Measurements from ENCODE around the gene PRPF40B. TPM values are rescaled to one million over a fixed set of nuclear protein-coding genes. Genes with fewer than 3 reads are reported as not detected.
A peak's percentile ranks its signal among the peaks of the same experiment; 100 is the strongest.

The PRPF40B gene
- total RNA-seq, 1 donor: 10.5 TPM

DNA sequence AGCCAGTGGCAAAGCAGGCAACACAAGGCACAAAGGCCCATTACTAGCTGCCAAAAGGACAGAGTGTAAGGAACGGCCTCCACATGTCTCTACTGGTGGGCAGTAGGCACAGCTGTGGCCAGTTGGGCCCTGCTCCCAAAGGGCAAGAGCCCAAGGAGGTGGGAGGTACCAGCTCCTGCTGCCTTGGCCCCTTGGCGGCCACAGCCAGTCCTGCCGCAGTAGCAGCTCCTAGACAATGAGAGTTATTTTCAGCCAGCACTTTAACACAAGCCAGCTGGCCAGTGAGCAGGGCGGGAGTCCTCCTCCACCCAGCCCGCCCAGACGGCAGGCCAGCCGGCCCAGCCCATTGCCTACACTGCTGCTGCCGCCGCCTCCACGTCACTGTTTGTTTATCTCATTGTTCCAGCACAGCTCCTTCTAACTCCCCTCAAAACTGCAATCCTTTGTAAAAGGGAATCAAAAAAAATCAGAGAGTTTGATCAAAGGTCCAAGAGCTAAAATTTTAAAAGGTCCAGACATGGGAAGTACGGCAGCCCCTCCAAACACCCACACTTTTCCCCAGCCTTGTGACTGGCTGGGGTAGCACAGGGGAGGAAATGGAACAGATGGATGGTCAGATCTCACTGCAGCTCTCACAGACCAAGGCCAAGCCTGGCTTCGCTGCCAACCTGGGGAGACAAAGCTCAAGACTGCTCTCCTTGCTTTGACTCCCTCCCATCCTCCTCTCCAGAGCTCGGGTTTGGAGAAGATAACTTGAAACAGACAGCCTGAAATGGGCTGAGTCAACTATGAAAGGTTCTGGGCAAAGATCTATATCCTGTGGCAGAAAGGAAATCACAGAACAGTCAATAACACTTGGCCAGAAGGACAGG lies 50.3 kb downstream of the PRPF40B start:
- TF ChIP-seq, protein P1, sequence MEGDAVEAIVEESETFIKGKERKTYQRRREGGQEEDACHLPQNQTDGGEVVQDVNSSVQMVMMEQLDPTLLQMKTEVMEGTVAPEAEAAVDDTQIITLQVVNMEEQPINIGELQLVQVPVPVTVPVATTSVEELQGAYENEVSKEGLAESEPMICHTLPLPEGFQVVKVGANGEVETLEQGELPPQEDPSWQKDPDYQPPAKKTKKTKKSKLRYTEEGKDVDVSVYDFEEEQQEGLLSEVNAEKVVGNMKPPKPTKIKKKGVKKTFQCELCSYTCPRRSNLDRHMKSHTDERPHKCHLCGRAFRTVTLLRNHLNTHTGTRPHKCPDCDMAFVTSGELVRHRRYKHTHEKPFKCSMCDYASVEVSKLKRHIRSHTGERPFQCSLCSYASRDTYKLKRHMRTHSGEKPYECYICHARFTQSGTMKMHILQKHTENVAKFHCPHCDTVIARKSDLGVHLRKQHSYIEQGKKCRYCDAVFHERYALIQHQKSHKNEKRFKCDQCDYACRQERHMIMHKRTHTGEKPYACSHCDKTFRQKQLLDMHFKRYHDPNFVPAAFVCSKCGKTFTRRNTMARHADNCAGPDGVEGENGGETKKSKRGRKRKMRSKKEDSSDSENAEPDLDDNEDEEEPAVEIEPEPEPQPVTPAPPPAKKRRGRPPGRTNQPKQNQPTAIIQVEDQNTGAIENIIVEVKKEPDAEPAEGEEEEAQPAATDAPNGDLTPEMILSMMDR (IDR thresholded peaks at IDR 0.05; ENCODE audit: insufficient read depth, low read length): peak; percentile 68
- peak overlapping the region; percentile 38 for H3K4me3 ChIP-seq (ENCODE audit: low read depth, low read length)
- peak; percentile 96 for DNase-seq (ENCODE audit: low read depth)

DNA sequence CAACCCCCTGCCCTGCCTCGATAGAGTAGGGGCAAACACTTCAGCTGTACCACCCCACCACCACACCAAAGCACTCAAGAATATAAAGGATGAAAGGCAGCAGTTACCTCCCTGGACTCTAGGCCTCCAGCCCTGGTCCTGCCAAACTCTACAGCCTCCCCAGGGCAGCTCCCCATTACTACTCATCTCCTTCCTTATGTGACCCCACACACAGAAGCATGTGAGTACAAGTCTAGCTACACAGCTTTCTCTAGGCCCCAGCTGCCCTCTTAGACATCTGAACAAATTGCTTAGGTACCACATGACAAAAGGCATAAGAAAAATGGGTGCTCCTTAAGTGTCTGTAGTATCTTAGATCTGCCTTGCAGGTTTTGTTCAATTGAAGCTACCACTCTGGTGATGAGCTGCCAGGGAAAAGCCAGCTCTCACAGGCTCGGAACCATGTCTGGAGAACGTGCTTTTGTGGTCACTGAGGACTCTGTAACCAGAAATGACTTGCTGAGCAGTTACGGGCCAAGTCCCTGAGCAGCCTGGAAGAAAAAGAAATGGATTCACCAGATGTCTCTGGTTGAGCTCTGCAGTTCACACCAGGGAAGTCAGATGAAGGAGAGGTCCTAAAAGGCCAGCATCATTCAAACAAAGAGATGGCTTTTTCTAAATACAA lies 51.1 kb downstream of the PRPF40B start:
- peak; percentile 41 for DNase-seq (ENCODE audit: low read depth)
- TF ChIP-seq, protein P1 (IDR thresholded peaks at IDR 0.05; ENCODE audit: insufficient read depth, low read length): no peak
- H3K4me3 ChIP-seq (ENCODE audit: low read depth, low read length): peak overlapping the region; percentile 18

DNA sequence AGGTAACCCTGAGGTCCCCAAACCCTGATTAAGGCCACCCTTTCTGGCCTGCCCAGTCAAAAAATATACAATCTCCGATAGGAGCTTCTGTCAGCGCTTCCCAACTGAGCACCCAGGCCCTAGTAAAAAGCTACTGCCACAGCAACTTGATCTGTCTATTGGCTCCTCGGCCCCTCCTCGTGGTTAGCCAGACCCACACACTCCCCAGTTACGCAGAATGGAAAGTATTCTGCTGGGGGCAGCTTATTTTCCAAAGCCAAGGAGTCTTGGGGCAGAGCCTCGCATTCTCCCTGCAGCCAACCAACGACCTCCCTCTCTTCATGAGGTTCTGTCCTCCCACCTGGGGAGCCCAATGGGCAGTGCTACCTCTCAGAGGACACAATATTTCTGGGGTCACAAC lies 51.8 kb downstream of the PRPF40B start:
- H3K4me3 ChIP-seq (ENCODE audit: low read depth, low read length): no peak overlapping the region
- TF ChIP-seq, protein P1 (IDR thresholded peaks at IDR 0.05; ENCODE audit: insufficient read depth, low read length): no peak
- no peak for DNase-seq (ENCODE audit: low read depth)

GRCh38 chr12:49678711-49679110 lies 55.4 kb downstream of the PRPF40B start:
- TF ChIP-seq, protein P1 (IDR thresholded peaks at IDR 0.05; ENCODE audit: insufficient read depth, low read length): no peak
- no peak overlapping the region for H3K4me3 ChIP-seq (ENCODE audit: low read depth, low read length)
- no peak for DNase-seq (ENCODE audit: low read depth)

DNA sequence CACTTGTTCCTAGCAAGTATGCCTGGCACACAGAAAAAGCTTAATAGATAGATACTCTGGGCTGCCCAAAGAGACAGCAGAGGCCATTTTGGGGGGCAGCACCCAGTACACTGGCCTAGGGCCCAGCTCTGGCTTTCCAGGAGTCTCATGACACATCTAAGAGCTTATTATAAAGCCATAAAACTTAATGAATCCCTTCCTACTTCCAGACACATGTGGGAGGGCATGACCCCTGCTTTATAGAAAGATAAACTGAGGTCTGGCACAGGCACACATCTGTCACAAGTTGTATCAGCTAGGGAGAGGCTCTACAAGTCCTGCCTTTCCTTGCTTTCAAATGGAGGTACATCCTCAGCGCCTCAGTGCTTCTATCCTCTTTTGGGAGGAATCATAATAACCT lies 56.7 kb downstream of the PRPF40B start:
- TF ChIP-seq, protein P1 (IDR thresholded peaks at IDR 0.05; ENCODE audit: insufficient read depth, low read length): no peak
- H3K4me3 ChIP-seq (ENCODE audit: low read depth, low read length): no peak overlapping the region
- no peak for DNase-seq (ENCODE audit: low read depth)

- TF ChIP-seq, protein P1 (IDR thresholded peaks at IDR 0.05; ENCODE audit: insufficient read depth, low read length): no peak
- no peak for DNase-seq (ENCODE audit: low read depth)
These were observed 60.4 kb downstream of the PRPF40B start for GRCh38 chr12:49683599-49684309.

More at GRCh38 chr12:49683599-49684309, 60.4 kb downstream of the PRPF40B start:
- no peak overlapping the region for H3K4me3 ChIP-seq (ENCODE audit: low read depth, low read length)

Data from fibroblast of the aortic adventitia (primary cell).